ENCODE data around the gene TNFAIP8L1. TPM values are rescaled to one million over a fixed set of nuclear protein-coding genes. Genes with fewer than 3 reads are reported as not detected.
"Not testable (repeated sequence)": the region's sequence is repeated elsewhere in the genome, so short reads cannot be mapped to it uniquely, and the experiment has no call there.

The TNFAIP8L1 gene
- 2.6 TPM for total RNA-seq (ENCODE audit: insufficient read depth, low replicate concordance)

DNA sequence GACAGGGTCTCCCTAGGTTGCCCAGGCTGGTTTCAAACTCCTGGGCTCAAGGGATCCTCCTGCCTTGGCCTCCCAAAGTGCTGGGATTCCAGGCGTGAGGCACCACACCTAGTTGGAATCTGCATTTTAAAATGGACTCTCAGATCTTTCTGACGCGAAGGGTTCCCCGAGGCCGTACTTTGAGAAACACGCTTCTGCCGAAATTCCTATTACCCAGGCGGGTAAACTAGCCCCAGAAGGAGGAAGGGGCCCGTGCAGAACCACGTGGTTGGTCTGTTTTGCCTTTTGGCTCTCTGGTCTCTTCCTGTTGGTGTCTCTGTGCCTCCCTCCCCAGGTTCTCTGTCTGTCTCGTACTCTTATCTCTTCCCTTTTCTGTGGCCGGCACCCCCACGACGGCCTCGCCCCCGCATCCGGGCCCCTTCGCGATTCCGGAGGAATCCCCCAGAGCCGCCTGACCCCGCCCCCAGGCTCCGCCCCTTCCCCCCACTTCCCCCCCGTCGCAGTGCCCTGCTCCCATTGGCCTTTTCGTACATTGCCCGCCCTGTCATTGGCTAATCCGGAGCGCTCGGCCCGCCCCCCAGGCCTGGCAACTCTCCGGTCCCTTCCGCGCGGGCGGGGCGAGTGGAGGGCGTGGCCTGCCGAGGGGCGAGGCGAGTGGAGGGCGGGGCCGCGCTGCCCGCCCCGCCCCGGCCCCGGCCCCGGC, at the start of gene TNFAIP8L1:
TNFAIP8L1 (plus strand) TSS at position 689 of the 703 bp plus-strand sequence. CDS start 12,354 bp downstream, outside the sequence.
- peak; percentile 95 for DNase-seq (ENCODE audit: low spot score)

DNA sequence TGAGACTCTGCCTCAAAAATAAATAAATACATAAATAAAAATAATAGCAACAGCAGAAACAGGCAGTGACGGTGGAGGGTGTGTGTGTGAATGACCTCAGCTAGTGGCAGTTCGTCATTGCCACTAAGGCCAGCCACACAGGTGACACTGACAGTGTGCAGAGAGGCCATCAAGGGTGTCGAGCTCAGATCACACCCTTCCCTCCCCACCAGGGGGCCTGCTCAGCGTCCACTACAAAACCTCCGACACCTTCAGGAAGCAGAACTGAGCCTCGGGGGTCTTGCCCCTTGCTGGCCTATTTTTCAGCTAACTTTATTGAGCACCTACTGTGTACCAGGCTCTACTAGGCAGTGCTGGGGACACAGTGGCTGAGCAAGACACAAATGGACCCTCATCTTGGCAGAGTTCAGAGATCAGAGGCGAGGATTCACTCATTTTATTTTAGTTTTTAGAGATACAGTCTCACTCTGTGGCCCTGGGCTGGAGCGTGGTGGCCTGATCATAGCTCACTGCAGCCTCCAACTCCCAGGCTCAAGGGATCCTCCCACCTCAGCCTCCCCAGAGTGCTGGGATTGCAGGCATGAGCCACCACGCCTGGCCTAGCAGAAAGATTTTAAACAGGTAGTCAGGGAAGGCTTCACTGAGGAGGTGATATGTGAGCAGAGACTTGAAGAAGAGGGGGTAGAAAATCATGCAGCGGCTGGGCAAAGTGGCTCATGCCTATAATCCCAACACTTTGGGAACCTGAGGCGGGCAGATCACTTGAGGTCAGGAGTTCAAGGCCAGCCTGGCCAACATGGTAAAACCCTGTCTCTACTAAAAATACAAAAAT, 49.5 kb upstream of the TNFAIP8L1 start:
- no peak for DNase-seq (ENCODE audit: low spot score)

DNA sequence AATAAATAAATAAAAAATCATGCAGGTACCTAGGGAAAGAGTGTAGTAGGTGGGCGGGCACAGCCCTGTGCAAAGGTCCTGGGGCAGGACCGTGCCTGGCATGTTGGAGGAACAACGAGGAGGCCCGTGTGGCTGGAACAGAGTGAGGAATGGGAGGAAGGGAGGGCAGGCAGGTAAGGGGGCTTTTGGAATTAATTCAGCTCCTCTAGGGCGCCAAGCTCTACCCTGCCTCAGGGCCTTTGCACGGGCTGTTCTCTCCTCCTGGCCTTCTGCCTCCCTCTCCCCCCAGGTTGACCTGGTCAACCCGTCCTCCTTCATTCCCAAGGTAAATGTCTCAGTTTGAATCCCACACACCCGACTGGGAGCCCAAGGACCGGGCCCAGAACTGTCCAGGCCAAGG, 48.8 kb upstream of the TNFAIP8L1 start:
- no peak for DNase-seq (ENCODE audit: low spot score)

GRCh38 chr19:4591320-4591719, 48.0 kb upstream of the TNFAIP8L1 start:
- no peak for DNase-seq (ENCODE audit: low spot score)

GRCh38 chr19:4592445-4592844, 46.9 kb upstream of the TNFAIP8L1 start:
- no peak for DNase-seq (ENCODE audit: low spot score)

DNA sequence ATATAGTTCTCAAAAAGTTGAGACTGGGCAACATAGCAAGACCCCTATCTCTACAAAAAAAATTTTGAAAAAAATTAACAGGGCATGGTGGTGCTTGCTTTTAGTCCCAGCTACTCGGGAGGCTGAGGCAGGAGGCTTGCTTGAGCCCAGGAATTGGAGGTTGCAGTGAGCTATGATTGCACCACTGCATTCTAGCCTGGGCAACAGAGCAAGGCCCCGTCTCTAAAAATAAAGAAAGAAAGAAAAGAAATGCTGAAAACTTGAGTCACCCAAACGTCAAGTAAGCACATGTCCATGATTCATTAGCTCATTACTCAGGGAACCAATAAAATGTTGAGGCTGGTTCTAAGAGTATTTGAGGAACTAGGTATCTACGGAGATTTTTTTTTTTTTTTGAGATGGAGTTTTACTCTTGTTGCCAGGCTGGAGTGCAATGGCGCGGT, 45.9 kb upstream of the TNFAIP8L1 start:
- DNase-seq (ENCODE audit: low spot score), result no peak

DNA sequence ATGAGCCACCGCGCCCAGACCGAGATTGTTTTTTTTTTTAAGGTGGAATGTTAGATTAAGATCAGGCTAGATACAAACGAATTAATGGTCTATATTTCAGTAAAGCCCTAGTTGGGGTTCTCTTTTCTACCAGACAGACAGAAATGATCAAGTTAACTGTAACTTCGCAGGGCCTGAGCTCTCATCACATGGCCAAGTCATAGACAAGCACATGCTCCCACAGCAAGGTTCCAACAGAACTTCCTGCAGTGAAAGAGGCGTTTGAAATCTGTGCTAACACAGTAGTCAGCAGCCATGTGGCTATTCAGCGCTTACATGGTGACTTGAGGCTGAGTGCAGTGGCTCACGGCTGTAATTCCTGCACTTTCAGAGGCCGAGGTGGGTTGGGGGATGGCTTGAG, 45.1 kb upstream of the TNFAIP8L1 start:
- DNase-seq (ENCODE audit: low spot score), result no peak

- DNase-seq (ENCODE audit: low spot score), result not testable (repeated sequence)
Observed at GRCh38 chr19:4595158-4595557, 44.2 kb upstream of the TNFAIP8L1 start.

GRCh38 chr19:4596033-4596904, 43.0 kb upstream of the TNFAIP8L1 start:
- no peak for DNase-seq (ENCODE audit: low spot score)

- DNase-seq (ENCODE audit: low spot score), result no peak
Observed at GRCh38 chr19:4597278-4597974, 41.9 kb upstream of the TNFAIP8L1 start.

GRCh38 chr19:4597975-4598671, 41.2 kb upstream of the TNFAIP8L1 start:
- DNase-seq (ENCODE audit: low spot score), result no peak

DNA sequence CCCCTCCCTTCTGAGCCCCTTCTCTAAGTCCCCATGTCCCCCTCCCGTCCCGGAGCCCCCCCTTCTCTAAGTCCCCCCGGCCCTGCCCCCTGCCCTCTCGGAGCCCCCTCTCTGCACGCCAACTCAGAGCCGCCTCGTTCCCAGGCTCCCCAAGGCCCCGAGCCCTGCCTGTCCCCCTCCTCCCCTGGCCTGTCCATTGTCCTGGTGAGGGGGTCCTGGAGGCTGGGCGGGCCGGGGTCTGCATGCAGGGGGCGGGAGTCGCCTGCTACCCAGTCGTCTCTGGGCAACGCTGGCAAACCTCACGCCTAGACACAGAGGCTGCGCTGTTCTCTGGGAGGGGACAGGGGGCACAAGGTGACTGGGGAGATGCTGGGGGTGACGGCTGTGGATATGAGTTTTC, 40.6 kb upstream of the TNFAIP8L1 start:
- no peak for DNase-seq (ENCODE audit: low spot score)

- DNase-seq (ENCODE audit: low spot score), result no peak
Observed at GRCh38 chr19:4600082-4600481, 39.2 kb upstream of the TNFAIP8L1 start.

GRCh38 chr19:4600893-4601292, 38.4 kb upstream of the TNFAIP8L1 start:
- no peak for DNase-seq (ENCODE audit: low spot score)

DNA sequence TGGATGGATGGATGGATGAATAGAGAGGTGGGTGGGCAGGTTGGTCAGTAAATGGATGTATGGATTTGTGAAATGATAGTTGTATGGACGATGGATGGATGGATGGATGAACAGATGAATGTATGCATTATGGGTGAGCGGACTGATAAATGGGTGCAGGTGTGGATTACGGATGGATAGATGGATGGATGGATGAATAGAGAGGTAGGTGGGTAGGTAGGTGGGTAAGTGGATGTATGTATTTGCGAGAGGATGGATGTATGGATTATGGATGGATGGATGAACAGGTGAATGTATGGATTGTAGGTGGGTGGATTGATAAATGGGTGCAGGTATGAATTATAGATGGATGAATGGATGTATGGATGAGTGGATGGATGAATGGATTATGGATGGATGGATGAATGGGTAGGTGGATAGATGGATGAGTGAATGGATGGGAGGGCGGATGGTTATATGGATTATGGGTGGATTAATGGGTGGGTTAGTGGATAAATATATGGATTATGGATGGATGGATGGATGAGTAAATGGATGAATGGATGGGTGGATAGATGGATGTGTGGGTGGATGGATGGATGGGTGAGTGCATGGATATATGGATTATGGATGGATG, 37.0 kb upstream of the TNFAIP8L1 start:
- no peak for DNase-seq (ENCODE audit: low spot score)

DNA sequence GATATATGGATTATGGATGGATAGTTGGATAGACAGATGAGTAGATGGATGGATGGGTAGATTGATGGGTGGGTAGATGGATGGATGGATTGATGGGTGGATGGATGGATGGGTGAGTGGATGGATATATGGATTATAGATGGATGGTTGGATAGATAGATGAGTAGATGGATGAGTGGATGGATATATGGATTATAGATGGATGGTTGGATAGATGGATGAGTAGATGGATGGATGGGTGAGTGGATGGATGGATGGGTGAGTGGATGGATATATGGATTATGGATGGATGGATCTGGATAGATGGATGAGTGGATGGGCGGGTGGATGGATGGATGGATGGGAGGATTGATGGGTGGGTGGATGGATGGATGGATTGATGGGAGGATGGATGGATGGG, 36.4 kb upstream of the TNFAIP8L1 start:
- DNase-seq (ENCODE audit: low spot score), result no peak

DNA sequence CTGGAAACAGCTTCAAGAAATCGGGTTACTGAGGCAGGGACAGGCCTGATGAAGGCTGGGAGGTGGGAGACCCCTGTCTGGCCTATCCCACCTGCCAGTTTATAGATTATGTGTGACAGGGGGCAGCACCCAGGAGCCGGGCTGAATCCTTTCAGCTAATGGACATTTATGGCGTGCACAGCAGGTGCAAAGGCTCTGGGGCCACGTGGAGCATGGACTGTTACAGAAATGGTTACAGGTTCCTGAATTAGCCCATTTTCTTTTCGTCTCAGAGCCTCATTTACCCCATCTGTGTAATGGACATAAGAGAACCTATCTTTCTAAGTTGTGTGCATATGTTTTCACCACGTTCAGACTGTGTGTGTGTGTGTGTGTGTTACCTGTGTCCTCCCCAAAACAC, 34.4 kb upstream of the TNFAIP8L1 start:
- DNase-seq (ENCODE audit: low spot score), result no peak

- no peak for DNase-seq (ENCODE audit: low spot score)
Observed at GRCh38 chr19:4606181-4606580, 33.1 kb upstream of the TNFAIP8L1 start.

- no peak for DNase-seq (ENCODE audit: low spot score)
Observed at GRCh38 chr19:4606921-4607678, 32.2 kb upstream of the TNFAIP8L1 start.

Data from umbilical cord (tissue), 2 donors.